Activated naive CD8-positive, alpha-beta T cell treated with anti-CD3 and anti-CD28 coated beads for 36 hours (primary cell): ENCODE data around the gene UBALD2. TPM values are rescaled to one million over a fixed set of nuclear protein-coding genes. Genes with fewer than 3 reads are reported as not detected.
"Not testable (repeated sequence)": the region's sequence is repeated elsewhere in the genome, so short reads cannot be mapped to it uniquely, and the experiment has no call there.

Experiments
- DNase-seq: peaks from one replicate; pipeline ENCODE4 v3.0.0; 2021
- H3K27ac Mint-ChIP-seq: one replicate; pipeline ENCODE4 v1.8.0; 2022; ENCODE audit warnings: mild to moderate bottlenecking, moderate library complexity, mixed read lengths
- H3K27me3 Mint-ChIP-seq: one replicate; pipeline ENCODE4 v1.8.0; 2022; ENCODE audit warnings: mild to moderate bottlenecking, mixed read lengths
- H3K36me3 Mint-ChIP-seq: one replicate; pipeline ENCODE4 v1.8.0; 2021; ENCODE audit warnings: mild to moderate bottlenecking, mixed read lengths
- H3K4me1 Mint-ChIP-seq: one replicate; pipeline ENCODE4 v1.8.0; 2021; ENCODE audit warnings: mixed read lengths
- H3K4me3 Mint-ChIP-seq: one replicate; pipeline ENCODE4 v1.8.0; 2022; ENCODE audit warnings: mild to moderate bottlenecking, moderate library complexity, mixed read lengths
- H3K9me3 Mint-ChIP-seq: one replicate; pipeline ENCODE4 v1.8.0; 2022; ENCODE audit warnings: mixed read lengths
- total RNA-seq, 2 experiments: library from RNA; stranded (reverse); gene quantifications; one replicate each; pipeline ENCODE4 v1.2.3, GENCODE V29; 2021

UBALD2 gene
- total RNA-seq, 2 experiments from 2014 or later = 262 to 268 TPM

- H3K27ac Mint-ChIP-seq, H3K4me3 Mint-ChIP-seq, H3K4me1 Mint-ChIP-seq, H3K27me3 Mint-ChIP-seq, H3K36me3 Mint-ChIP-seq, DNase-seq, H3K9me3 Mint-ChIP-seq: not testable (repeated sequence)
Observed at GRCh38 chr17:76305135-76305454, 39.9 kb downstream of the UBALD2 start.

- Mint-ChIP-seq H3K27ac (no peak overlapping the region), H3K36me3 (no peaks in the 10 kb centered on the region), H3K4me3 (no peak overlapping the region), H3K4me1 (peaks cover 1% of the 10 kb centered on the region), H3K27me3 (no peaks in the 10 kb centered on the region), H3K9me3 (no peaks in the 10 kb centered on the region)
- DNase-seq = no peak
Observed at GRCh38 chr17:76307299-76307965, 42.3 kb downstream of the UBALD2 start.

- no peaks in the 10 kb centered on the region for H3K36me3 Mint-ChIP-seq
- H3K27me3 Mint-ChIP-seq = no peaks in the 10 kb centered on the region
- H3K4me3 Mint-ChIP-seq = no peak within 1 kb of the TSS
- no peaks in the 10 kb centered on the region for H3K9me3 Mint-ChIP-seq
- DNase-seq = no peak
- H3K4me1 Mint-ChIP-seq = peaks cover 1% of the 10 kb centered on the region
- no peak within 1 kb of the TSS for H3K27ac Mint-ChIP-seq
Observed at GRCh38 chr17:76307966-76308338, 42.8 kb downstream of the UBALD2 start, which contains the start of gene QRICH2. Gene QRICH2, minus strand, starts transcription at chr17:76308276. Its CDS starts 278 bp downstream, at chr17:76307998.

- Mint-ChIP-seq H3K27ac (no peak overlapping the region), H3K4me3 (no peak overlapping the region), H3K27me3 (no peaks in the 10 kb centered on the region), H3K36me3 (no peaks in the 10 kb centered on the region), H3K4me1 (no peaks in the 10 kb centered on the region), H3K9me3 (no peaks in the 10 kb centered on the region)
- DNase-seq = no peak
Observed at GRCh38 chr17:76309461-76309860, 44.3 kb downstream of the UBALD2 start.

- DNase-seq = no peak
- Mint-ChIP-seq H3K36me3 (no peaks in the 10 kb centered on the region), H3K4me3 (no peak overlapping the region), H3K9me3 (no peaks in the 10 kb centered on the region), H3K4me1 (no peaks in the 10 kb centered on the region), H3K27me3 (no peaks in the 10 kb centered on the region), H3K27ac (no peak overlapping the region)
Observed at GRCh38 chr17:76312735-76313134, 47.6 kb downstream of the UBALD2 start.

GRCh38 chr17:76314392-76315227, 49.5 kb downstream of the UBALD2 start:
- Mint-ChIP-seq H3K27me3 (no peaks in the 10 kb centered on the region), H3K27ac (no peak overlapping the region), H3K4me1 (no peaks in the 10 kb centered on the region), H3K9me3 (no peaks in the 10 kb centered on the region), H3K36me3 (no peaks in the 10 kb centered on the region), H3K4me3 (no peak overlapping the region)
- no peak for DNase-seq

GRCh38 chr17:76317535-76317934, 52.4 kb downstream of the UBALD2 start:
- no peaks in the 10 kb centered on the region for H3K9me3 Mint-ChIP-seq
- H3K36me3 Mint-ChIP-seq = peaks cover 1% of the 10 kb centered on the region
- H3K4me3 Mint-ChIP-seq = no peak overlapping the region
- no peaks in the 10 kb centered on the region for H3K27me3 Mint-ChIP-seq
- no peak overlapping the region for H3K27ac Mint-ChIP-seq
- DNase-seq = no peak
- H3K4me1 Mint-ChIP-seq = no peaks in the 10 kb centered on the region

- Mint-ChIP-seq H3K27me3 (no peaks in the 10 kb centered on the region), H3K27ac (no peak overlapping the region), H3K4me3 (no peak overlapping the region), H3K36me3 (peaks cover 1% of the 10 kb centered on the region), H3K4me1 (no peaks in the 10 kb centered on the region), H3K9me3 (no peaks in the 10 kb centered on the region)
- DNase-seq = no peak
Observed at GRCh38 chr17:76318586-76318985, 53.4 kb downstream of the UBALD2 start.

Other genes starting within 250 kb of the UBALD2 start
- 1 to 10 TPM; 2.0 to 2.5 TPM for gene EVPL, start 238.0 kb upstream of the UBALD2 start, total RNA-seq
- gene SRP68, start 192.8 kb upstream of the UBALD2 start, total RNA-seq = 100 to 1,000 TPM; 140 to 141 TPM
- 1 to 10 TPM; 2.5 to 2.7 TPM for gene GALR2, start 190.6 kb upstream of the UBALD2 start, total RNA-seq
- gene ZACN, start 186.2 kb upstream of the UBALD2 start, total RNA-seq = 1 to 10 TPM; 3.7 TPM
- 10 to 100 TPM; 81.2 to 88.1 TPM for gene EXOC7, start 161.6 kb upstream of the UBALD2 start, total RNA-seq
- gene FOXJ1, start 124.1 kb upstream of the UBALD2 start, total RNA-seq = 1 to 10 TPM; 7.5 to 7.8 TPM
- gene RNF157, start 24.9 kb upstream of the UBALD2 start, total RNA-seq = 10 to 100 TPM; 30.4 to 34.7 TPM
- gene QRICH2, start 42.9 kb downstream of the UBALD2 start, total RNA-seq = 1 to 10 TPM in 1 of 2 experiments, under 1 TPM in 1; 0.87 to 1.6 TPM
- 10 to 100 TPM; 30.9 to 31.3 TPM for gene PRPSAP1, start 88.6 kb downstream of the UBALD2 start, total RNA-seq
- 10 to 100 TPM; 10.9 to 12.0 TPM for gene SPHK1, start 119.3 kb downstream of the UBALD2 start, total RNA-seq
- 10 to 100 TPM; 37.7 to 38.4 TPM for gene UBE2O, start 187.8 kb downstream of the UBALD2 start, total RNA-seq
- under 1 TPM in 1 of 2 experiments, not detected in 1; 0.36 TPM for gene AANAT, start 202.3 kb downstream of the UBALD2 start, total RNA-seq
- 10 to 100 TPM; 20.7 to 22.2 TPM for gene RHBDF2, start 236.1 kb downstream of the UBALD2 start, total RNA-seq